Esophagus squamous epithelium (tissue), 4 donors: ENCODE results near the gene TBC1D2.

Experiments
- CTCF ChIP-seq, 6 experiments: fragments of 450-650 bp in 4 of 6; fragments of 200-600 bp in 2 of 6; sonication (generic) in 2 of 6; IDR thresholded peaks; one replicate each; pipeline ENCODE4 v1.5.1; 2016 to 2019; ENCODE audit warnings: antibody characterized with exemption in 6 of 6, mild to moderate bottlenecking in 4 of 6, moderate library complexity in 4 of 6
- POLR2A ChIP-seq, 4 donors: fragments of 450-650 bp; IDR thresholded peaks; one replicate each; pipeline ENCODE4 v1.6.1; 2017; ENCODE audit warnings: antibody characterized with exemption in 4 of 4, mild to moderate bottlenecking in 4 of 4, moderate library complexity in 3 of 4

DNA sequence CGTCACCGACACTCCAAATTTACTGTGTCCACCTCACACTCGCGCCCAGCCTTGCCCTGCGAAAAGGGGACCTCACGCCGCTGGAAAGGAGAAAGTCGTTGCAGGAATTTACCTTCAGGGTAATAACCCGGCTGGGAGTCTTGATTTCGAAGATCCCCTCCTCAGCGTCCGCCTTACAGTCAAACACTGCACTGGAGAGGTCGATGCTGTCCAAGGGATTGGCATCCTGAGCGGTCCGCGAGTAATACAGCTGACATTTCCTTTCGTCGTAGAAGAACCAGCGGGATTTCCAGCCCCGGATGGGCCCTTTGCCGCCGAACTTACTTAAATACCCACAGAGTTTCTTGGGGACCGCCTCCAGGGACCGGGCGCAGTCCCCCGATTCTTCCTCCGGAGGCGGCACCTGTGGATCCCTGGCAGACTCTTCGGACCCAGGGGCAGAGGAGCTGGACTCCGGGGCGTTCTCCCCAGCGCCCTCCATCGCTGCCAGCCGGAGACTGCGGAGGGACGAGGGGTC is 330 bp downstream of the TBC1D2 start:
- TF ChIP-seq CTCF (IDR thresholded peaks at IDR 0.05) (no peak), POLR2A (IDR thresholded peaks at IDR 0.05) (no peak)
